PC-3 (cell line): ENCODE measurements around the gene ZFP36L1. TPM values are rescaled to one million over a fixed set of nuclear protein-coding genes. Genes with fewer than 3 reads are reported as not detected.

ENCODE experiments used
- ATAC-seq: fragments of 200-7000 bp; cut with Tn5 transposase; 2 replicates; pipeline ENCODE4 v1.9.1; 2020; ENCODE audit warnings: mild to moderate bottlenecking, moderate library complexity
- BruUV-seq: library from RNA; stranded (reverse); fragments of 400-500 nt; replicated peaks from 2 replicates; lab custom pipeline; 2021; lab: Mats Ljungman, UMichigan
- CTCF ChIA-PET: fragments of 300-600 bp; sonication (Branson Sonifier 250); formaldehyde crosslinking; loops from one replicate; lab custom pipeline; 2022; ENCODE audit warnings: antibody characterized with exemption; lab: Charles Lee
- POLR2A ChIA-PET: fragments of 300-600 bp; sonication (Branson Sonifier 250); formaldehyde crosslinking; loops from one replicate; lab custom pipeline; 2022; ENCODE audit warnings: antibody characterized with exemption; ENCODE audit not compliant: unreplicated experiment; lab: Charles Lee
- DNase-seq: peaks from one replicate; pipeline ENCODE4 v3.0.0-alpha.2; 2015
- H2AFZ ChIP-seq: fragments of 300-600 bp; sonication (generic); 2 replicates; pipeline ENCODE4 v1.6.0; 2016; ENCODE audit warnings: antibody characterized with exemption, low read length
- H3F3A ChIP-seq: fragments of 300-600 bp; sonication (generic); one replicate; pipeline ENCODE4 v1.6.0; 2017; ENCODE audit warnings: antibody characterized with exemption, low read length, control low read depth, mild to moderate bottlenecking; ENCODE audit not compliant: unreplicated experiment
- H3K27ac ChIP-seq: fragments of 300-600 bp; sonication (generic); 2 replicates; pipeline ENCODE4 v1.5.1; 2016; ENCODE audit warnings: mild to moderate bottlenecking, low read length
- H3K27me3 ChIP-seq: fragments of 300-600 bp; sonication (generic); 2 replicates; pipeline ENCODE4 v1.6.1; 2016; ENCODE audit warnings: low read length, mixed read lengths
- H3K36me3 ChIP-seq: fragments of 300-600 bp; sonication (generic); 2 replicates; pipeline ENCODE4 v1.6.1; 2016; ENCODE audit warnings: low read depth, mixed run types, low read length, mixed read lengths
- H3K4me1 ChIP-seq: fragments of 300-600 bp; sonication (generic); 2 replicates; pipeline ENCODE4 v1.5.1; 2016; ENCODE audit warnings: low read length; ENCODE audit not compliant: insufficient read depth
- H3K4me2 ChIP-seq: fragments of 300-600 bp; sonication (generic); 2 replicates; pipeline ENCODE4 v1.6.0; 2016; ENCODE audit warnings: low read length
- H3K4me3 ChIP-seq: fragments of 300-600 bp; sonication (generic); 2 replicates; pipeline ENCODE4 v1.5.1; 2016; ENCODE audit warnings: mild to moderate bottlenecking, low read length, mixed read lengths
- H3K79me2 ChIP-seq: fragments of 300-600 bp; sonication (generic); 2 replicates; pipeline ENCODE4 v1.6.1; 2017; ENCODE audit warnings: low read length, mixed read lengths
- H3K9ac ChIP-seq: fragments of 300-600 bp; sonication (generic); 2 replicates; pipeline ENCODE4 v1.6.0; 2016; ENCODE audit warnings: mild to moderate bottlenecking, low read length
- H3K9me2 ChIP-seq: fragments of 300-600 bp; sonication (generic); replicated peaks from 2 replicates; pipeline ENCODE4 v1.6.1; 2016; ENCODE audit warnings: mixed run types, low read length, mixed read lengths
- H3K9me3 ChIP-seq: fragments of 300-600 bp; sonication (generic); 2 replicates; pipeline ENCODE4 v1.6.1; 2016; ENCODE audit warnings: low read length, mixed read lengths
- H4K20me1 ChIP-seq: fragments of 300-600 bp; sonication (generic); 2 replicates; pipeline ENCODE4 v1.6.1; 2016; ENCODE audit warnings: low read length, mixed read lengths
- CTCF ChIP-seq: fragments of 300-600 bp; sonication (generic); conservative IDR thresholded peaks from 2 replicates; pipeline ENCODE4 v1.5.1; 2017; ENCODE audit warnings: antibody characterized with exemption, low read depth, mild to moderate bottlenecking, low read length
- EZH2 ChIP-seq: fragments of 300-600 bp; sonication (generic); IDR thresholded peaks from one replicate; pipeline ENCODE4 v1.6.1; 2017; ENCODE audit warnings: antibody characterized with exemption, mild to moderate bottlenecking, low read length; ENCODE audit not compliant: unreplicated experiment
- EZH2phosphoT487 ChIP-seq: fragments of 300-600 bp; sonication (generic); IDR thresholded peaks from 2 replicates; pipeline ENCODE4 v1.6.1; 2018; ENCODE audit warnings: mild to moderate bottlenecking, antibody characterized with exemption, low read length, borderline replicate concordance
- intact Hi-C: fragments of 100-400 bp; cut with micrococcal nuclease; formaldehyde crosslinking; loops from 2 replicates; pipeline ENCODE4 v1.9.0; 2023
- total RNA-seq: library from RNA; depleted of rRNA; stranded (reverse); fragments of >200 nt; gene quantifications from 2 replicates; pipeline ENCODE4 v1.2.3, GENCODE V29; 2014

The ZFP36L1 gene
- total RNA-seq, 1 experiment from 2014 or later = 63.1 TPM

- Histone ChIP-seq H3K4me3 (no peak overlapping the region), H2AFZ (no peak overlapping the region), H3K4me1 (no peaks in the 10 kb centered on the region), H4K20me1 (no peaks in the 10 kb centered on the region), H3K27ac (no peak overlapping the region), H3F3A (no peaks in the 10 kb centered on the region), H3K9me2 (no peaks in the 10 kb centered on the region), H3K27me3 (no peaks in the 10 kb centered on the region), H3K9ac (no peak overlapping the region), H3K9me3 (no peaks in the 10 kb centered on the region), H3K79me2 (no peaks in the 10 kb centered on the region), H3K4me2 (no peak overlapping the region), H3K36me3 (no peaks in the 10 kb centered on the region)
- ATAC-seq = no peak
- no peak for DNase-seq
- POLR2A ChIA-PET = no interaction called here
- BruUV-seq = no TSS peak
- intact Hi-C loops = no loop called here
- TF ChIP-seq EZH2phosphoT487 (no peak), CTCF (no peak), EZH2 (no peak)
- CTCF ChIA-PET = no interaction called here
These were observed 39.2 kb downstream of the ZFP36L1 start for GRCh38 chr14:68753690-68754089.

- Histone ChIP-seq H3K4me2 (no peak overlapping the region), H3K9ac (no peak overlapping the region), H3K27ac (no peak overlapping the region), H3F3A (no peaks in the 10 kb centered on the region), H3K4me3 (no peak overlapping the region), H4K20me1 (no peaks in the 10 kb centered on the region), H3K27me3 (no peaks in the 10 kb centered on the region), H3K4me1 (no peaks in the 10 kb centered on the region), H3K36me3 (no peaks in the 10 kb centered on the region), H3K9me2 (no peaks in the 10 kb centered on the region), H2AFZ (no peak overlapping the region), H3K79me2 (no peaks in the 10 kb centered on the region), H3K9me3 (no peaks in the 10 kb centered on the region)
- DNase-seq = no peak
- CTCF ChIA-PET = no interaction called here
- intact Hi-C loops = no loop called here
- POLR2A ChIA-PET = no interaction called here
- no TSS peak for BruUV-seq
- no peak for TF ChIP-seq CTCF
- no peak for ATAC-seq
These were observed 40.4 kb downstream of the ZFP36L1 start for GRCh38 chr14:68752271-68753006.
